ENCODE measurements around the gene SIL1.

DNA sequence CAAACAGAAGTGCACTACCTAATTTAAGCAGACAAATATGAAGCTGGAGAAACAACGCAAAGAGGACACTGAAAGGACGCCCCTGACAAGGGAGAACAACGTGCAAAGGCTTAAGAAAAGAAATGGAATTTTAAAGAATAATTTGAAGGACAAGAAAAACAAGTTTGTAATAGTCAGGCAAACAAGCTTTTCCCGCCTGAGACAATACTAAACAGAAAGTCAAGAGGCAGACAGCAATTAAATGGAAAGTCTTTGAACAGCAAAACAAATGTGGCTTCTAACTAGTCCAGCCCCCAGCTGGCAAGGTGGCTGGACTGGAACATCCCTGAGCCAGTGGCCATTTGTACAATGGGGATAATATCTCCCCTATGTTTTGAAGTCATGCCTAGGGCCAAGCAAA is 63.3 kb downstream of the SIL1 start:
- no peak for TF ChIP-seq EZH2 (IDR thresholded peaks at IDR 0.05; ENCODE audit: borderline replicate concordance, low read length)
- TF ChIP-seq, protein P1, sequence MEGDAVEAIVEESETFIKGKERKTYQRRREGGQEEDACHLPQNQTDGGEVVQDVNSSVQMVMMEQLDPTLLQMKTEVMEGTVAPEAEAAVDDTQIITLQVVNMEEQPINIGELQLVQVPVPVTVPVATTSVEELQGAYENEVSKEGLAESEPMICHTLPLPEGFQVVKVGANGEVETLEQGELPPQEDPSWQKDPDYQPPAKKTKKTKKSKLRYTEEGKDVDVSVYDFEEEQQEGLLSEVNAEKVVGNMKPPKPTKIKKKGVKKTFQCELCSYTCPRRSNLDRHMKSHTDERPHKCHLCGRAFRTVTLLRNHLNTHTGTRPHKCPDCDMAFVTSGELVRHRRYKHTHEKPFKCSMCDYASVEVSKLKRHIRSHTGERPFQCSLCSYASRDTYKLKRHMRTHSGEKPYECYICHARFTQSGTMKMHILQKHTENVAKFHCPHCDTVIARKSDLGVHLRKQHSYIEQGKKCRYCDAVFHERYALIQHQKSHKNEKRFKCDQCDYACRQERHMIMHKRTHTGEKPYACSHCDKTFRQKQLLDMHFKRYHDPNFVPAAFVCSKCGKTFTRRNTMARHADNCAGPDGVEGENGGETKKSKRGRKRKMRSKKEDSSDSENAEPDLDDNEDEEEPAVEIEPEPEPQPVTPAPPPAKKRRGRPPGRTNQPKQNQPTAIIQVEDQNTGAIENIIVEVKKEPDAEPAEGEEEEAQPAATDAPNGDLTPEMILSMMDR (IDR thresholded peaks at IDR 0.05; ENCODE audit: low read length) = no peak

Measured in OCI-LY1 (cell line).